Ectodermal cell (in vitro differentiated cells): Measurements from ENCODE around the gene CSF1. TPM values are rescaled to one million over a fixed set of nuclear protein-coding genes. Genes with fewer than 3 reads are reported as not detected.
"Not testable (repeated sequence)": the region's sequence is repeated elsewhere in the genome, so short reads cannot be mapped to it uniquely, and the experiment has no call there.

Source experiments
- H3K27ac ChIP-seq: 2 replicates; pipeline ENCODE4 v1.7.0; 2013; ENCODE audit warnings: mild to moderate bottlenecking, low read depth, low read length; ENCODE audit not compliant: insufficient read depth, poor library complexity, severe bottlenecking
- H3K27me3 ChIP-seq: 2 replicates; pipeline ENCODE4 v1.7.0; 2013; ENCODE audit warnings: mild to moderate bottlenecking, low read length; ENCODE audit not compliant: insufficient read depth, control insufficient read depth, poor library complexity, severe bottlenecking
- H3K36me3 ChIP-seq: one replicate; pipeline ENCODE4 v1.7.0; 2013; ENCODE audit warnings: low read length; ENCODE audit not compliant: control insufficient read depth, insufficient read depth
- H3K4me1 ChIP-seq: one replicate; pipeline ENCODE4 v1.7.0; 2013; ENCODE audit warnings: low read length; ENCODE audit not compliant: control insufficient read depth, insufficient read depth
- H3K4me3 ChIP-seq: 2 replicates; pipeline ENCODE4 v1.7.0; 2013; ENCODE audit warnings: low read depth, low read length, control low read depth; ENCODE audit not compliant: insufficient read depth
- H3K9me3 ChIP-seq: 2 replicates; pipeline ENCODE4 v1.7.0; 2013; ENCODE audit warnings: mild to moderate bottlenecking, low read length, moderate library complexity; ENCODE audit not compliant: control insufficient read depth
- WGBS, 2 experiments: methylation state at CpG; one replicate each; pipeline ENCODE4 v1.1.7; 2013; ENCODE audit warnings: missing lambda C conversion rate in 2 of 2; 5-methylcytosine and 5-hydroxymethylcytosine counted together
- polyA plus RNA-seq, 4 experiments: library from polyadenylated mRNA; stranded (reverse); fragments of 50-300 nt; gene quantifications; one replicate each; pipeline ENCODE4 v1.2.3, GENCODE V29; 2013

The CSF1 gene, protein sequence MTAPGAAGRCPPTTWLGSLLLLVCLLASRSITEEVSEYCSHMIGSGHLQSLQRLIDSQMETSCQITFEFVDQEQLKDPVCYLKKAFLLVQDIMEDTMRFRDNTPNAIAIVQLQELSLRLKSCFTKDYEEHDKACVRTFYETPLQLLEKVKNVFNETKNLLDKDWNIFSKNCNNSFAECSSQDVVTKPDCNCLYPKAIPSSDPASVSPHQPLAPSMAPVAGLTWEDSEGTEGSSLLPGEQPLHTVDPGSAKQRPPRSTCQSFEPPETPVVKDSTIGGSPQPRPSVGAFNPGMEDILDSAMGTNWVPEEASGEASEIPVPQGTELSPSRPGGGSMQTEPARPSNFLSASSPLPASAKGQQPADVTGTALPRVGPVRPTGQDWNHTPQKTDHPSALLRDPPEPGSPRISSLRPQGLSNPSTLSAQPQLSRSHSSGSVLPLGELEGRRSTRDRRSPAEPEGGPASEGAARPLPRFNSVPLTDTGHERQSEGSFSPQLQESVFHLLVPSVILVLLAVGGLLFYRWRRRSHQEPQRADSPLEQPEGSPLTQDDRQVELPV
- 7.3 TPM for polyA plus RNA-seq (2013, experiment 1 of 4)
- 8.7 TPM for polyA plus RNA-seq (2013, experiment 2 of 4)
- 6.9 TPM for polyA plus RNA-seq (2013, experiment 3 of 4)
- polyA plus RNA-seq (2013, experiment 4 of 4): 7.6 TPM

DNA sequence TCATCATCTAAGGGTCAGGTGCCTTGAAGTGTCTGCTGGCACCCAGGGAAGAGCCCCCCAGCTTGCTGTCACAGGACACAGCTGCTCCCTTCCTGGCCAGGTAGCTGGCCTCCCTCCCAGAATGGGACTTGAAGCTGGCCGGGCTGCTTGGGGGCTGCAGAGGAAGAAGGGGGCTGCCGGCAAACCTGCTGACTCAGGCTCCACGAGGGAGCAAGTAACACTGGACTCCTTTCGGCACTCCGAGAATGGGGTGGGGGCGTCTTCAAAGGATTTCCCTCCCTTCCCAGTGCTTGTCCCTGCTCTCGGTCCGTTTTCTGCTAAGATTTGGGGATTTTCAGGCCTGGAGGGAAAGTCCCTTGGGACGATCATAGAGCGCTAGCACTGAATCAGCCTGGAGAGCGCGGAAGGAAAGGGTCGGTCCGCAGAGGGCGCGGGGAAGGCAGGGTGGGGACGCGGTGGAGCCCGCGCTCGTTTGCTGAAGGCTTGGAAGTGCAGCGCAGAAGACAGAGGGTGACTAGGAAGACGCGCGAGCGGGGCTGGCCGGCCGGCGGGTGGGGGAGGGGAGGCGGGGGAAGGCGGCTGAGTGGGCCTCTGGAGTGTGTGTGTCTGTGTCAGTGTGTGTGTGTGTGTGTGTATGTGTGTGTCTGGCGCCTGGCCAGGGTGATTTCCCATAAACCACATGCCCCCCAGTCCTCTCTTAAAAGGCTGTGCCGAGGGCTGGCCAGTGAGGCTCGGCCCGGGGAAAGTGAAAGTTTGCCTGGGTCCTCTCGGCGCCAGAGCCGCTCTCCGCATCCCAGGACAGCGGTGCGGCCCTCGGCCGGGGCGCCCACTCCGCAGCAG is at the start of gene CSF1:
TSS of gene CSF1 (plus strand) at position 727 of the 840 bp plus-strand sequence. CDS start 175 bp downstream, outside the sequence.
- Histone ChIP-seq H3K9me3 (no peaks in the 10 kb centered on the region), H3K27ac (no peak within 1 kb of the TSS), H3K27me3 (peaks cover 52% of the 10 kb centered on the region), H3K4me1 (peaks cover 20% of the 10 kb centered on the region), H3K4me3 (peak within 1 kb of the TSS; percentile 61), H3K36me3 (no peaks in the 10 kb centered on the region)
- WGBS, 2 experiments: 2% methylated on average over 45 of the region's 45 CpGs

DNA sequence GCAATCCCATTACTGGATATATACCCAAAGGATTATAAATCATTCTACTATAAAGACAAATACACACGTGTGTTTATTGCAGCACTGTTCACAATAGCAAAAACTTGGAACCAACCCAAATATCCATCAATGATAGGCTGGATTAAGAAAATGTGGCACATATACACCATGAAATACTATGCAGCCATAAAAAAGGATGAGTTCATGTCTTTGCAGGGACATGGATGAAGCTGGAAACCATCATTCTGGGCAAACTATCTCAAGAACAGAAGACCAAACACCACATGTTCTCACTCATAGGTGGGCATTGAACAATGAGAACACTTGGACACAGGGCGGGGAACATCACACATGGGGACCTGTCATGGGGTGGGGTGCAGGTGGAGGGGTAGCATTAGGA is 49.0 kb upstream of the CSF1 start:
- not testable (repeated sequence) for H3K4me1 ChIP-seq, H3K36me3 ChIP-seq, H3K4me3 ChIP-seq, H3K27ac ChIP-seq, H3K9me3 ChIP-seq, H3K27me3 ChIP-seq
- WGBS, 2 experiments: 88 to 100% methylated on average over 1 to 2 of the region's 2 CpGs

DNA sequence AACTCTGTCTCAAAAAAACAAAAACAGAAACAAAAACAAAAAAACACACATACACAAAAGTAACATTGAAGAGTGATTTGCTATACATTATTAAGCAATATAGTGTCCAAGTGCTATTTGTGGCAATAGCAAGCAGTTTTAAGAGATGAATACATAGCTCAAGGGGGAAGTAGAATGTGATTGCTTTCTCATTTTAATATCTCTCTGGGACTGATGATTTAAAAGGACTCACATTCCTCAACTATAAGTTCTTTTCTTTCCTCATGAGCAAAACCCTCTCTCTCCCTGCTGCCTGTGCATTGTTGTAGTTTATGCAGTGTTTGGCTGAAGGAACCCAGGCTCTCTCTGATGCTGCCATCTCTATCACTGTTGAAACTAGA is 47.0 kb upstream of the CSF1 start:
- H3K27ac ChIP-seq: no peak overlapping the region
- H3K4me3 ChIP-seq: no peak overlapping the region
- no peaks in the 10 kb centered on the region for H3K9me3 ChIP-seq
- no peaks in the 10 kb centered on the region for H3K36me3 ChIP-seq
- H3K4me1 ChIP-seq: no peaks in the 10 kb centered on the region
- no peaks in the 10 kb centered on the region for H3K27me3 ChIP-seq

DNA sequence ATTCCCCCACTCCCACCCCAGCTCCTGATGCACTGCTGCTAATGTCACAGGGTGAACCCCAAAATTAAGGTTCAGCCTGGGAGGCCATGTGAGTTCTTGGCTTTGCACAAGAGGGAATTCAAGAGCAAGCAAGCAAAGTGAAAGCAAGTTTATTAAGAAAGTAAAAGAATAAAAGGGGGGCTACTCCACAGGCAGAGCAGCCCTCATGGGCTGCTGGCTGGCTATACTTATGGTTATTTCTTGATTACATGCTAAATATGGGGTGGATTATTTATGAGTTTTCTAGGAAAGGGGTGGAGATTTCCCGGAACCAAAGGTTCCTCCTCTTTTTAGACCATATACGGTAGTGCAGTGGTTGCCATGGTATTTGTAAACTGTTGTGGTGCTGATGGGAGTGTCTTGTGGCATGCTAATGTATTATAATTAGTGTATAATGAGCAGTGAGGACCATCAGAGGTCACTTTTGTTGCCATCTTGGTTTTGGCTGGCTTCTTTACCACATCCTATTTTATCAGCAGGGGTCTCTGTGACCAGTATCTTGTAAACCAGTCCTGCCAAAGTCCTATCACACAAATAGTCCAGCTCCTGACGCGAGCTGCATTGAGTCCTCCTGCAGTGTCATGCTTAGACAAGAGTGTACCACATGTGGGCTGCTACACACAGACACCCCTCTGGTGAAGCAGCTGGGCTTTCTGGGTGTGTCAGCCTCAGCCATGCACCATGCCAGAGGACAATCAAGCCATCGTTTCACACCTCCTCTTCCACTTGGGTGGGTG is 46.4 kb upstream of the CSF1 start:
- Histone ChIP-seq H3K4me1 (no peaks in the 10 kb centered on the region), H3K36me3 (no peaks in the 10 kb centered on the region), H3K27me3 (no peaks in the 10 kb centered on the region), H3K9me3 (no peaks in the 10 kb centered on the region), H3K27ac (no peak overlapping the region), H3K4me3 (no peak overlapping the region)
- 93 to 97% methylated on average over 5 of the region's 5 CpGs for WGBS, 2 experiments

DNA sequence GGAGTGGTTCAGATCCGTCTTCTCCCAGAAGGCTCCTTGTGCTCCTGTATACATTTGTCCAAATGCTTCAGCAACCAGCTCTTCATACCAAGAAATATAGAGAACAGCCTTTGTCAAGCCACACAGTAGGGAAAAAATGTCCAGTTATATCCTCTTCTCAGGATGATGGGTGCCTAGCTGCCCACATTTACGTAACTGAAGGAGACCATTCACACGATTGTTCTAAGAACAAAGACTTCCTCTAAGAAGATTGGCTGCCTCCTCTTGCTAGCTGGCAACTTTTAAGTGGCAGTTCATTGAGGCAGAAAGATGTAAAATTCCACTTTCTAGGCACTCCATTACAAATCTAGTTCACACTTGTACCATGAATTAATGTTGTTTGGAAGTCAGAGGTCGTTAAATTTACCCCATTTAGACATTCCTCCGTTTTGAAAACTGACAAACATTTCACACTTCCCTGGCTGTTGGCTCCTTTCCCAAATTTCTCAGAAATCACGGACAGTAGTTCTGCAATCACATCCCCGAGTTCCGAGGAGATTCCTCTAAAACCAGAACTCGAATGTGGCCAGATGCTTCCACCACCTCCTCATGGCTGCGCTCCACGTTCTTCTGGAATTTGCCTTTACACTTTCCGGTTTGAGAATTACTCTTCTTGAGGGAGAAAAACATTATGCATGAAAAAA is 45.6 kb upstream of the CSF1 start:
- WGBS, 2 experiments: 86 to 87% methylated on average over 12 of the region's 12 CpGs
- no peak overlapping the region for H3K27ac ChIP-seq
- H3K4me1 ChIP-seq: no peaks in the 10 kb centered on the region
- H3K4me3 ChIP-seq: no peak overlapping the region
- H3K36me3 ChIP-seq: no peaks in the 10 kb centered on the region
- no peaks in the 10 kb centered on the region for H3K27me3 ChIP-seq
- no peaks in the 10 kb centered on the region for H3K9me3 ChIP-seq

DNA sequence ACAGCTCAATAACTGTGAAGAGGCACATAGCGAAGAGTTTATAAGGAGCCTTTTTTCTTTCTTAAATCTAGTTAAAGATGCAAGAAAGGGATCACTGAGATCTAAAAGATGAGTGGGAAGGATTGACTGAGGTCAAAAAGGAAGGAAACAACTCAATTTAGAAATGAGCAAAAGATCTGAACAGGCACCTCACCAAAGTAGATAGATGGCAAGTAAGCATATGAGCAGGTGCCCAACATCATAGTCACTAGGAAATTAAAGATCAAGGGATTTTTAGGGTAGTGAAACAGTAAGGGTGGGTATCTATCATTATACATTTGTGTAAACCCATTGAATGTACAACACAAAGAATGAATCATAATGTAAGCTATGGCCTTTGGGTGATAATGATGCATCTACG is 44.6 kb upstream of the CSF1 start:
- H3K36me3 ChIP-seq: no peaks in the 10 kb centered on the region
- H3K9me3 ChIP-seq: no peaks in the 10 kb centered on the region
- no peaks in the 10 kb centered on the region for H3K27me3 ChIP-seq
- 96 to 100% methylated on average over 2 of the region's 2 CpGs for WGBS, 2 experiments
- no peaks in the 10 kb centered on the region for H3K4me1 ChIP-seq
- H3K4me3 ChIP-seq: no peak overlapping the region
- H3K27ac ChIP-seq: no peak overlapping the region

DNA sequence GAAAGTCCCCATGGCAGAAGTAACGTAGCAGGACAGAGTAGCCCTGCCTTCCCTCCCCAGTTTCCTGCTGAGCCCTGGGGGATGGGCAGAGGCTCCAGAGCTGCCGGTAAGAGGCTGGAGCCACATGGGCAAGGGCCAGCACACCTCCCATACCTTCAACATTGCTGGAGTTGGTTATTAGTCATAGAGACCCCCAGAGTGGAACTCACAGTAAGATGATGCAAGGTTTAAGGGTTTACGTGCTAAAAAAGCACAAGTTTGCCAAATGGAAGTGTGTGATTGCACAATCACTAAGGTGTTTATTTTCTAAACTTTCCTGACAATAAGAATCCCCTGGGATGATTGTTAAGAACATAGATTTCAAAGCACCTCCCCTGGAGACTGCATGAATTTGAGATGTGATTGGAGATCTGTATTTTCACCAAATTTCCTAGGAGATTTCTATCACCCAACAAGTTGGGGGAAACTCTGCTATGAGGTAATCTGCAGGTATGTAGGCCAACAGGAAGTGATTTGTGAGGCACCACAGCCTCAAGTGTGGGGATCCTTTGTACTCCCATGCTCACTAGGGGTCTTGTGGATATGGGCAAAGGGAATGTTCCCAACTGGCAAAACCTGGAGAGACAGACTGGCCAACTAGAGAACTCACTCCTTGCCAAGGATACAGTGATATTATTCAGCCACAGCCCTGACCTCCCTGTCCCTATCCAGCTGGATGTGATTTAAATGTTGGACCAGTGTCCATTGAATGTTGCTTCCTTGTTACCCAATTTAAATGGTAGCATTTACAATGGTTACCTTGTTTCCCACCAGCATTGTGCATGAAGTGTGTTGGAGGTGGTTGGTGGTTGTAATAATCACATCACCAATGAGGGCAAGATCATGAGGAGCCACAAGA is 37.1 kb upstream of the CSF1 start:
- Histone ChIP-seq H3K4me1 (peaks cover 44% of the 10 kb centered on the region), H3K9me3 (no peaks in the 10 kb centered on the region), H3K27me3 (no peaks in the 10 kb centered on the region), H3K27ac (no peak overlapping the region), H3K4me3 (no peak overlapping the region), H3K36me3 (no peaks in the 10 kb centered on the region)
- 66% methylated on average over 3 of the region's 3 CpGs for WGBS, 2 experiments

DNA sequence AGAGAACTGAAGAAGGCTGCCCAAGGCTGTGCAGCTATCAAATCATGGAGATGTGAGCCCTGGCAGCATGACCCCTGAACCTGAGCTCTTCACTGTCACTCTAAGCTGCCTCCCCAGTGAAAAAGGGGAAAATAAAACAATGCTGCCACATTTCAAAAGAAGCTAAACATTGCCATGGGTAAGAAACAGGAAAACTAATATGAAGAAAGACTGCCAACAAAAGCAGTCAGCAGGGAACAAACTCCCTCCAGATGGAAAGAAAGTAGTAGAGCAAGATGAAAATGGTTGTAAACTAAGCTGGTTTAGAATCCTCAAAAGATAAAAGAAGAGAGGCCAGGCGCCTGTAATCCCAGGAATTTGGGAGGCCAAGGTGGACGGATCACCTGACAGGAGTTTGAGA is 36.2 kb upstream of the CSF1 start:
- H3K27ac ChIP-seq: no peak overlapping the region
- peaks cover 44% of the 10 kb centered on the region for H3K4me1 ChIP-seq
- H3K36me3 ChIP-seq: no peaks in the 10 kb centered on the region
- H3K9me3 ChIP-seq: no peaks in the 10 kb centered on the region
- no peak overlapping the region for H3K4me3 ChIP-seq
- 40 to 46% methylated on average over 2 of the region's 2 CpGs for WGBS, 2 experiments
- no peaks in the 10 kb centered on the region for H3K27me3 ChIP-seq

DNA sequence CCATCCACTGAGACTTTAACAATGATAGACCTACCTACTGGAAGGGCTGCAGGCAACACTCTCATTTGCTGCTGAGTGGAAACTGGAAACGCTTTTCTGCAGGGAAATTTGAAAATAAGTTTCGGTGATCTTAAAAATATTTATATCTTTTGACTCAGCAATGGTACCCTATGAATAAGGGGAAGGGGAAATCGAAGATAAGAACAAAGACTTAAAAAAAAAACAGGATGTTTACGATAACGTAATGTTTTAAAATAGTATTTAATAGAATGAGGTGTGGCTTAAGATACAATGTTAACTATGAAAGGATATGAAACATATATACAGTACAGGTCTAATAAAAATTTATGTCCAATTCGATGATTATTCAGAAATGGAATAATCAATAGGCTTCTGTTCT is 34.8 kb upstream of the CSF1 start:
- Histone ChIP-seq H3K4me1 (peaks cover 46% of the 10 kb centered on the region), H3K9me3 (no peaks in the 10 kb centered on the region), H3K27me3 (no peaks in the 10 kb centered on the region), H3K4me3 (no peak overlapping the region), H3K36me3 (no peaks in the 10 kb centered on the region), H3K27ac (no peak overlapping the region)
- 96 to 97% methylated on average over 6 of the region's 6 CpGs for WGBS, 2 experiments
